Hematopoietic multipotent progenitor cell treated with erythropoietin and hydrocortisone succinate and interleukin-3 and kit ligand, for 17 days (in vitro differentiated cells): ENCODE data around the gene ICAM1.

ENCODE experiments used
- DNase-seq: peaks from one replicate; pipeline ENCODE4 v3.0.0-alpha.2; 2015; ENCODE audit warnings: low spot score

ICAM1 gene

DNA sequence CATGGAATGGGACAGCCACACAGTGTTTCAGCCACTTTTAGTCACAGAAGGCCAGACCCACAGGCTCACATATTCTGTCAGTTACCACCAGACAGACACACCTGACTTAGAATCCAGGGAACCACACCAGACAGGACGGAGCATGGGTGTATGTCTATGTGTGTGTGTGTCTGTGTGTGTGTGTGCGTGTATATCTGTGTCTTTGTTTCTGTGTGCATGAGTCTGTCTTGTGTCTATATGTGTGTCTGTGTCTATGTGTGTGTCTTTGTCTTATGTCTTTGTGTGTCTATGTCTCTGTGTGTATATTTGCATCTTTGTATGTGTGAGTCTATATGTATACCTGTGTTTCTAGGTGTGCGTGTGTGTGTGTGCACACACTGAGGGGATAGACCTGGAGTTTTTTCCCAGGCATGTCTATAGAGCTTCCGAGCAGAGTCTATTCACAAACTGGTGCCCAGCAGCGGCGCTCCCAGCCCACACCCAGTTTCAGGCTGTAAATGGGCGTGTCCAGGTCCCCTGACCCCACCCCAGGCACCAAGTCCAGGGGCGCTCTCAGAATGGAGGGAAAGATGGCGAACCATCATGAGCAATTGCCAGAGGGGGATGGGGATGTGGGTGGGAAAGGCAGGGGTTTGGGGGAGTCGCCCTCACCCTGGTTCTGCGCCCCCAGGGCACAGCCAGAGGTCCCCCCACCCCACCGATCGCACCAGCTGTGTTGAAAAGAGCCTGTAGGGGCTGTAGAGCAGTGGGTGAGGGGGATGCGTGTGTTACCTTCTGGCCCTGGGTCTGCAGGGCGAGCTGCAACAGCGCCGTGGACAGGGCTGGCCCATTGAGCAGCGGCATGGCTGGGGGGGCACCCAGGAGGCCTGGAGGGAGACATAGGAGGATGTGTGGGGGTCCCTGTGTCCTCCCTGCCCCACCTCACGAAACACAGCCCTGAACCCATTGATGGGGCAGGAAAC, 51.2 kb downstream of the ICAM1 start:
- no peak for DNase-seq

DNA sequence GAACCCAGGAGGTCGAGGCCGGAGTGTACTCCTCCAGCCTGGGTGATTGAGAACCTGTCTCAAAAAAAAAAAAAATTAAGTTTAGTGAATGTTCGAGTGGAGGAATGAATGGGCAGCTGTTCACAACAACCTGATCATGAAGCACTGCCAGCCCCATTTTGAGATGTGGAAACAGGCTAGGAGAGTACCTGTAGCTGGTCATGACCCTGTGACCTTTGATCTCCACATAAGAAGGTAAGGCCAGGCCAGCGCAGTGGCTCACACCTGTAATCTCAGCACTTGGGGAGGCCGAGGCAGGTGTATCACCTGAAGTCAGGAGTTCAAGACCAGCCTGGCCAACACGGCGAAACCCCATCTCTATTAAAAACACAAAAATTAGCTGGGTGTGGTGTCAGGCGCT, 54.8 kb downstream of the ICAM1 start:
- no peak for DNase-seq

DNA sequence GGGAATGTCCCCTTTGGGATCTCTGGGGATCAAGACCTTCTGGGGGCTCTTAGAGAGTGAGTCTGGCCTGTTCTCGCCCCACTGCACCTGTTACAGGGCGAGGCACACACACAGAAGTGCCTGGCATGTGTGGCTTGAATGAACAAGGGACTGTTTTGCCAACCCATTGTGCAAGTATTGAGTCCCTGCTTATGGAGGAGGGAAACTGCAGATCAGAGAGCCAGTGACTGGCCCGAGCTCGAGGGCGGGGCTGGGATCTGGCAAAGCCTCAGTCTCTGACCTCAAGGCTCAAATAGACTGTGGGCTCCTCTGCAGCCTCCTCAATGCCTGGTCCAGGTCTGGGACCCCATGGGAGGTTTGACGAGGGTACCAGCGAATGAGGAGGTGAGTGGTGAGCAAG, 56.9 kb downstream of the ICAM1 start:
- DNase-seq = no peak

DNA sequence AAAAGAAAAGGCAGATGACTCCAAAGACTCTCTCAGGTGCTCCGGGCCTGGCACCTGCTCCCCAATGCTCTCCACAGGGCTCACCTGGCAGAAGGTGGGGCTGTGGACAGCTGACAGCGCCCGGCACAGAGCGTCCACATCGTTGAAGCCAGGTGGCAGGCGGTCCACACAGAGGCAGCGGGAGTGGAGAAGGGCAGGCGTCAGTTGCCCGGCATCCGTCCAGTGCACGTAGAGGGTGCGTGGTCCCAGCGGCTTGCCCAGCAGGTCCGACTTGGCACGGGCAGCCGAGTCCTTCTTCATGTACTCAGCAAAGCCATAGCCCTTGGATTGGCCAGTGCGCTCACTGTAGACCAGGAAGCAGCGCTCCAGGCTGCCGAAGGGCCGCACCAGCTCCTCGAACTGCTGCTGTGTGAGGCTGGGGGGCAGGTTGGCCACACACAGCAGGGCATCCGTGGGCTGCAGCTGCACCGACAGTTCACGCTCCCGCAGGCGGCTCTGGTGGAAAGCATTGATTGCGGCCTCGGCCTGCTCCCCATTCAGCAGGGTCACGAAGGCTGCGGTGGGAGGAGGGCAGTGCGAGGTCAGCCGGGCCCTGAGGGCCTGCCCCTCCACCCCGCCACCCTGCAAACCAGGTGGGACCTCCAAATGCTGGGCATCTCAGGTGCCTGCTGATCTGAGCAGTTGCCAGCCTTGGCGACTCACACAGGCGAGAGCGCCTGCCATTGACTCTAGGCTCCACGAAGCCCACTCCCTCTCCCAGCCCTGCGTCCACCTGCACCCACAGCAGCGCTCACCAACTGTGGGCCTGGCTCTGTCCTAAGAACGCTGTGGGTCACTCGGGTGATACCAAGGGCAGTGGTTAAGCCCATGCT, 57.9 kb downstream of the ICAM1 start:
- no peak for DNase-seq

DNA sequence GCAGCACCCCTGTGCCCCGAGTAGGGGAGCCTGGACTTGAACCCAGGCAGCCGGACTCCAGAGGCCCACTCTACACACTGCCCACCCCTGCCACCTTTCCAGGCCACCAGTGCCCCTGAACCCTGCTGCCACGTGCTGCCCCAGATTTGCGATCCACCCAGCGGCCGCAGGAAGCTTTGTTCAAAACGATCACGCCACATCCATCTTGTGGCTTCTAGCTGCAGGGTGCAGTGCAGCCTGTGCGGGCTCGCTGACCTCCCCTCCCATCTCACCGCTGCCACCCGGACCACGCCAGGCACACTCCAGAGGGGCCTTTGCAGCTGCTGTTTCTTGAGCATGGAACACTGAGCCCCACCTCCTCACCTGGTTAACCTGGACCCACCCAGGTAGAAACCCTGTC, 58.6 kb downstream of the ICAM1 start:
- DNase-seq = no peak

DNA sequence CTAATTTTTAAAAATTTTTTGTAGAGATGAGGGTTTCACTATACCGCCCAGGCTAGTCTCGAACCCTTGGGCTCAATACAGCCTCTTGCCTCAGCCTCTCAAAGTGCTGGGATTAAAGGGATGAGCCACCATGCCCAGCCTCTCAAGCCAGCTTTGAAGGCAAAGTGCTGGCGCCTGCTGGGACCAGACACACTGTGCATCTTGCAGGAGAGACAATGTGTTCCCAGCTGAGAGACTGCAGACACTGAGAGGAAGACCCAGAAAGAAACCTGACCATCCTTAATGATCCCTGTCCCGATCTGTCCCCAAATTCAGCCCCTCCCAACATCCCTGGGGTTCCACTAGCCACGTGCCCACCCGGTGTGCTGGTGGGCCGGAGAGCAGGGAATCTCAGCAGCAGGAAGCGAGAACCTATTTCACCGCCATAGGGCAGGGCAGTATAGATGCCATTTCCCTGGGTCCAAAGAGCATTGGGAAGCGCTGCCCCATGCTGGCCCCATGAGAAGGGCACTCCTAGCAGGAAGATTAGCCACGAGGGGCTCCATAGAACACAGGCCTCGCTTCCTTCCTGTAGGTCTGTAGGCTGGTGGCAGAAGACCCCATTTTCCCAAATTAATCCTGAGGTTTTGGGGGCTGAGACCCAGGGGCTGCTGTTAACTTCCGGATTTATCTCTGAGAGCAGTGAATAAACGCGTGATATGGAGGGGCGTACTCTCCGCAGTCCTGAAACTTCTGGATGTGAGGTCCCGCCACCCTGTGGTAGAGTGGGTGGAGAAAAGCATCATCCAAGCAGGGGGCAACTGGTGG, 61.4 kb downstream of the ICAM1 start:
- no peak for DNase-seq

DNA sequence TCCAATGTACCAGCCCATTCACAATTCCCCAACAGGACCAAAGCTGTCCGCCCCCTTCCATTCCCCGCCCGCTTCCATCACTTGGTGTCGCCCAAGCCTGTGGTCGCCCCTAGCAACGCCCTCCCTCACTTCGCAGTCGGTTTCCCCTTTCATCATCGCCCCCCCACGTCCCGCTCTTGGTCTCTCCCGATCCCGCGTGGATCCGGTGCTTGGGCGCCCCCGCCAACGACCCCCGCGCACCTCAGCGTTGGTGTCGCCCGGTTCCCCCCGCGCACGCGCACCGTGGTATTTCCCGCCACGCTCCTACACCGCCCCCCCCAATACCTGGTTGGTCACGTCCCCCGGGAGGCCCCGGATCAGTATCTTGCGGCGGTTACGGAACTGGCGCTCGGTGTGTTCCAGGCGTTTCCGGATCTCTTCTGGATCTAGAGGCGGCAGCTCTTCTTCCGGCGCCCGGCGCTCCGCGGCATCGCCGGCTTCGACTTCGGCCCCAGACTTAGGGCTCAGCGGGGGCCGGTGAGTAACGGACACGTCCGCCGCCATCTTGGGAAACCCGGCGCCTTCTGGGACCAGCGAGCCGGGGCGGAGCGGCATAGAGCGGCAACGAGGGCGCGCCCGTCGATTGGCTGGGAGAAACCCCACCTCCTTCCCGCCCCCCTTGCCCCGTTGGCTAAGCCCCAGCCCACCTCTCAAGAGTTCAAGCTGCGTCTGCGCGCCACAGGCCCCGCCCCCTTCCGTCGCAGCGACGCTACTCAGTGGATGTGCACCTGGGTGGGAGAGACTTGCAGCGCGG, 62.2 kb downstream of the ICAM1 start, which contains the start of gene RAVER1:
Gene RAVER1 (minus strand): TSS at position 565 of the 793 bp plus-strand sequence. CDS start 22 bp downstream, at position 543.
- DNase-seq = peak; percentile 96

DNA sequence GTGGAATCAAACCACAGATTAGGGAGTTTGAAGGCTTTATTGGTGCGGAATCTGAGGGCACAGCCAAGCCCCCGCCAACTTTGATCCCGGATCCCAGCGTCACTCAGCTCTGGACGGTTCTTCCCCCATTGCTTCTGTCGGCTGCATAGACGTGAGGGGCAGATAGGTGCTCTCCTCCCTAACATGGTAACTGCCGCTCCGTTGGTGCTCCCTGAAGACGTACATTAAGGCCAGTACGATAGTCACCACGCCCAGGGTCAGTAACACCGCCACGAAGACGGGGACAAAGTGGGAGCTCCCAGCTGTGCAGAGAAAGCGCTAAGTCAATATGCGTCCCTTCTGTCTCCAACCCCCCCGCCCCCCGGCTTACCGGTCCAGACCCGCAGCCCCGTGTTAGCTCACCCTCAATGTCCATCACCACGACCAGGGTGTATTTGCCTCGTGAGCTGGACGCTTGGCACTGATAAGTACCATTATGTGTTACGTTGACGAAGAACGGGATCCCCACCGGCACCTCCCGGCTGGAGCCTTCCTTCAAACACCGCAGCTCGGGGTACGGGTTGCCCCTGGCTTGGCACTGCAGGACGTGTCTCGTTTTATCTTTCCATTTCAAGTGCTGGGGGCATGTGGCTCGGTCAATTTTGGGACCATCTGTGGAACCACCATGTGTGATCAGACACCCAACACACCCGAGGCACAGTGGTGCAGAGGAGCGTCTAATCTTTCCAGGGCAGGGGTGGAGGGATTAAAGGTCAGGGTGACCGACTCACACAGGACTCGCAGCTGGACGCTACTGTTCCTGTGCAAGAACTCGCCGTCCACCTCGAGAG, 63.1 kb downstream of the ICAM1 start:
- DNase-seq = no peak

DNA sequence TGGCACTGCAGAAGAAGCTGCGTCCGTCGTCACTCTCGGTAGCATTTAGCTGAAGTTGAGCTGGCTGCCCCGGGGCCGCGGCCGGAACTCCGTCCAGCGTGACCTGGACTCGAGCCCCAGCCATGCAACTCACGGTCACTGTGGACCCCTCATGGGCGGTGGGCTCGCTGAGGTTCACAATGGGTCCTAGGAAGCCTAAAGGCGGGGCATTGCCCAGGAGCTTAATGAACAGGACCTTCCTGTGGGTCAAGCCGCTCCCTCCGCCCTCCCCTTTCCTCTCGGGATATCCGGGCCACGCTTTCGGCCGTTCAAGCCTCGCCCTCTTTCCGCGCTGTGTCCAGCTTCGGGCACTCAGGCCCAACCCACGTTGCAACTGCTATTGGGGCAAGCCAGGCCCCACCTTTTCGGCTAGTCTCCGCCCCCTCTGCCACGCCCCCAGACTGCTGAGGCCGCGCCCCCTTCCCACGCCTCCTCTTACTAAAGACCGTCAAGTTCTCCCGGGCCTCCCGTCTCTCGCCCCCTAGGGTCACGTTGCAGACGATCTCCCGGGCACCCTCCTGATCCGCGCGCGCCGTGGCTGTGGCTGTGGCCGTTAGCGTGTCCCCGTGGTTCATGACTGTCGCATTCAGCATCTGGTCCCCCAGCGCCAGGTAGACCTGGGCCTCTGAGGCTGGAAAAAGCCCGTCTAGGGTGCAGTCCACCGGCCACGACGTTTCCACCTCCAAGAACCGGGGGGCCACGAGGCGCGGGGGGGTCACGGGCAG, 63.9 kb downstream of the ICAM1 start:
- peak; percentile 24 for DNase-seq

DNA sequence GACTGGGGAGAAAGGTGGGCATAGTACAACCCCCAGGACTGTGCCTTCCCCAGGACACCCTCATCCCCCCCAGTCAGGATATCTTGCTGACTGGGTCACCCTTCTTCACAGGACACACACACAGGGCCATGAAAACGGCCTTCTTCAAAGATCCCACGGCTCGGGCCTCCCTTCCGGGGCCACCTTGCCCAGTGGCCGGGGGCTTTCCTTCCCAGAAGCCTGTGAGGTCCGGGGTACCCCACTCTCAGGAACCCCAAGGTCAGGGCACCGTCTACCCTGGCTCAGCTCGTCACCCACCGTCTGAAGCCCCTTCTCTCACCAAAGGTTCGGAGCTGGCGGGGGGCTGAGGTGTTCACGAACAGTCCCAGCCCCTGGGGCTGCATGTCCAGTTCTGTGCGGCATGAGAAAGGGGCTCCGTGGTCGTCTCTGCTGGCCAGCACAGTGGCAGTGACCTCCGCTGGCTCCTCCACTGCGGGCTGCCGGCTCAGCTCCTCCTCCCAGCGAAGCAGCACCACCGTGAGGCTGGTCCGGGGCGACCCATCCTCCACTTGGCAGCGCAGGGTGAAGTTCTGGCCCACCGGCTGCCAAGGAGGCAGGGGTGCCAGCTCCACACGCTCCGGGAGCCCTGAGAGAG, 64.5 kb downstream of the ICAM1 start:
- no peak for DNase-seq
